ENCODE results near the gene DRD1. TPM values are rescaled to one million over a fixed set of nuclear protein-coding genes. Genes with fewer than 3 reads are reported as not detected.

Gene DRD1
- total RNA-seq, 1 donor from 2014 or later: not detected

DNA sequence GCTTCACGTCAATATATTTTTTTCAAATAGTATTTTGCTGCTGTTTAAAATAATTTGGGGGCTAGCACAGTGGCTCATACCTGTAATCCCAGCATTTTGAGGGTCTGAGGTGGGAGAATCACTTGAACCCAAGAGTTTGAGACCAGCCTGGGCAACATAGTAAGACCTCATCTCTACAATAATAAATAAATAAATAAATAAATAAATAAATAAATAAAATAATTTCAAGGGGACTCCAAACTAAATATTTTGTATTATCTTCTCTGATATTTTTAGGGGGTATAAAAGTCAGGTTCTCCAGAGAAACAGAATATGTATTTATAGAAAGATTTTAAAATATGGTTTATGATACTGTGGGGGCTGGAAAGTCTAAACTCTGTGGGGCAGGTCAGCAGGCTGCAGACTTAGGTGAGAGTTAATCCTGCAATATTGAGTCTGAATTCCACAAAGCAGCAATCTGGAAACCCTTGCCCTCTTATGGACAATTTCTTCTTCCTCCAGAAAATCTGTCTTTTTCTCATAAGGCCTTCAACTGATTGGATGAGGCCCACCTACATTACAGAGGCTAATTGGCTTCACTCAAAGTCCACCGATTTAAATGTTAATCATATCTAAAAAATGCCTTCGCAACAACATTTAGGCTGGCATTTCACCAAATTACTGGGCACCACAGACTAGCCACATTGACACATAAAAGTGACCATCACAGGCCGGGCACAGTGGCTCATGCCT, 53.5 kb downstream of the DRD1 start:
- intact Hi-C loops (cut with DNase I): no loop called here
- DNase-seq (ENCODE audit: missing footprints) (no peak), ATAC-seq (no peak)

Other genes starting within 250 kb of the DRD1 start
- gene SFXN1, start 34.4 kb upstream of the DRD1 start, total RNA-seq: 34.5 TPM
- gene HRH2, start 213.9 kb upstream of the DRD1 start, total RNA-seq: 46.6 TPM

Measured in Right ventricle myocardium inferior (tissue), 1 donor.